GM23338 (cell line): Measurements from ENCODE around the gene SCAF4. TPM values are rescaled to one million over a fixed set of nuclear protein-coding genes. Genes with fewer than 3 reads are reported as not detected.

ENCODE experiments used
- ATAC-seq: fragments of 200-7000 bp; cut with Tn5 transposase; 3 replicates; pipeline ENCODE4 v1.9.1; 2020
- DNase-seq: peaks from one replicate; pipeline ENCODE4 v3.0.0-alpha.2; 2015; ENCODE audit warnings: low spot score
- H2AFZ ChIP-seq: fragments of 200-600 bp; sonication (generic); 2 replicates; pipeline ENCODE4 v1.8.0; 2016; ENCODE audit warnings: antibody characterized with exemption, mild to moderate bottlenecking, moderate library complexity
- H3F3A ChIP-seq: fragments of 200-600 bp; sonication (generic); replicated peaks from 2 replicates; pipeline ENCODE4 v1.8.0; 2017; ENCODE audit warnings: antibody characterized with exemption, mixed run types, low read depth
- H3K27ac ChIP-seq: fragments of 200-600 bp; sonication (generic); 2 replicates; pipeline ENCODE4 v1.6.1; 2016; ENCODE audit warnings: low read depth
- H3K27me3 ChIP-seq: fragments of 200-600 bp; sonication (generic); 2 replicates; pipeline ENCODE4 v1.8.0; 2016; ENCODE audit warnings: mild to moderate bottlenecking, mixed run types, moderate library complexity; ENCODE audit not compliant: insufficient read depth
- H3K36me3 ChIP-seq: fragments of 200-600 bp; sonication (generic); 2 replicates; pipeline ENCODE4 v1.8.0; 2016; ENCODE audit warnings: mild to moderate bottlenecking; ENCODE audit not compliant: insufficient read depth
- H3K4me1 ChIP-seq: fragments of 200-600 bp; sonication (generic); 2 replicates; pipeline ENCODE4 v1.8.0; 2016; ENCODE audit warnings: mild to moderate bottlenecking, moderate library complexity; ENCODE audit not compliant: insufficient read depth
- H3K4me2 ChIP-seq: fragments of 200-600 bp; sonication (generic); 2 replicates; pipeline ENCODE4 v1.7.1; 2017; ENCODE audit warnings: mixed run types
- H3K4me3 ChIP-seq: fragments of 200-600 bp; sonication (generic); 2 replicates; pipeline ENCODE4 v1.6.1; 2016; ENCODE audit warnings: mixed run types
- H3K79me2 ChIP-seq: fragments of 200-600 bp; sonication (generic); replicated peaks from 2 replicates; pipeline ENCODE4 v1.8.0; 2017; ENCODE audit warnings: mild to moderate bottlenecking; ENCODE audit not compliant: insufficient read depth
- H3K9me2 ChIP-seq: fragments of 200-600 bp; sonication (generic); 2 replicates; pipeline ENCODE4 v1.8.0; 2017; ENCODE audit not compliant: insufficient read depth
- H4K20me1 ChIP-seq: fragments of 200-600 bp; sonication (generic); replicated peaks from 2 replicates; pipeline ENCODE4 v1.8.0; 2017; ENCODE audit warnings: mild to moderate bottlenecking; ENCODE audit not compliant: insufficient read depth
- H3K27ac Mint-ChIP-seq: 2 replicates; pipeline ENCODE4 v1.8.0; 2020; ENCODE audit warnings: inconsistent platforms, mild to moderate bottlenecking, moderate library complexity, mixed read lengths
- H3K27me3 Mint-ChIP-seq: 3 replicates; pipeline ENCODE4 v1.8.0; 2022; ENCODE audit warnings: low read depth, mild to moderate bottlenecking, moderate library complexity, mixed read lengths, inconsistent platforms; ENCODE audit not compliant: insufficient read depth, poor library complexity
- H3K36me3 Mint-ChIP-seq: 3 replicates; pipeline ENCODE4 v1.8.0; 2021; ENCODE audit warnings: low read depth, mild to moderate bottlenecking, inconsistent platforms, moderate library complexity, mixed read lengths
- H3K4me1 Mint-ChIP-seq: 3 replicates; pipeline ENCODE4 v1.8.0; 2020; ENCODE audit warnings: mild to moderate bottlenecking, inconsistent platforms, mixed read lengths
- H3K4me3 Mint-ChIP-seq: 3 replicates; pipeline ENCODE4 v1.8.0; 2021; ENCODE audit warnings: moderate library complexity, mild to moderate bottlenecking, inconsistent platforms, mixed read lengths
- H3K9me3 Mint-ChIP-seq: 3 replicates; pipeline ENCODE4 v1.8.0; 2020; ENCODE audit warnings: moderate library complexity, mild to moderate bottlenecking, inconsistent platforms, mixed read lengths
- NANOG ChIP-seq: IDR thresholded peaks from 2 replicates; pipeline ENCODE4 v1.6.1; 2016; ENCODE audit warnings: antibody characterized with exemption, borderline replicate concordance
- POLR2AphosphoS5 ChIP-seq: IDR thresholded peaks from 2 replicates; pipeline ENCODE4 v1.6.1; 2016; ENCODE audit warnings: antibody characterized with exemption, low read depth
- STAT1 ChIP-seq: IDR thresholded peaks from one replicate; pipeline ENCODE4 v1.6.1; 2016; ENCODE audit warnings: antibody characterized with exemption; ENCODE audit not compliant: unreplicated experiment
- polyA plus RNA-seq: library from polyadenylated mRNA; unstranded; fragments of >200 nt; fragmentation: Nextera tagmentation; extraction: Ambion mirVana; gene quantifications from 2 replicates; pipeline ENCODE4 v1.2.1, GENCODE V29; 2016
- total RNA-seq: library from RNA; depleted of rRNA; stranded (reverse); fragments of >200 nt; shearing (Covaris generic); gene quantifications from 2 replicates; pipeline ENCODE4 v1.2.3, GENCODE V29; 2014
- TF ChIP-seq, protein P1 (sequence below): fragments of 250-450 bp; sonication (Bioruptor Pico); IDR thresholded peaks from 2 replicates; pipeline ENCODE4 v1.5.0; 2020; ENCODE audit warnings: mild to moderate bottlenecking, moderate library complexity
- TF ChIP-seq, protein P2 (sequence below): IDR thresholded peaks from one replicate; pipeline ENCODE4 v1.6.1; 2018; ENCODE audit warnings: antibody characterized with exemption; ENCODE audit not compliant: unreplicated experiment
- TF ChIP-seq, protein P3 (sequence below): IDR thresholded peaks from 2 replicates; pipeline ENCODE4 v1.6.1; 2016; ENCODE audit warnings: antibody characterized with exemption

Gene SCAF4
- total and polyA plus RNA-seq, 2 experiments from 2014 or later = 29.7 to 45.8 TPM

DNA sequence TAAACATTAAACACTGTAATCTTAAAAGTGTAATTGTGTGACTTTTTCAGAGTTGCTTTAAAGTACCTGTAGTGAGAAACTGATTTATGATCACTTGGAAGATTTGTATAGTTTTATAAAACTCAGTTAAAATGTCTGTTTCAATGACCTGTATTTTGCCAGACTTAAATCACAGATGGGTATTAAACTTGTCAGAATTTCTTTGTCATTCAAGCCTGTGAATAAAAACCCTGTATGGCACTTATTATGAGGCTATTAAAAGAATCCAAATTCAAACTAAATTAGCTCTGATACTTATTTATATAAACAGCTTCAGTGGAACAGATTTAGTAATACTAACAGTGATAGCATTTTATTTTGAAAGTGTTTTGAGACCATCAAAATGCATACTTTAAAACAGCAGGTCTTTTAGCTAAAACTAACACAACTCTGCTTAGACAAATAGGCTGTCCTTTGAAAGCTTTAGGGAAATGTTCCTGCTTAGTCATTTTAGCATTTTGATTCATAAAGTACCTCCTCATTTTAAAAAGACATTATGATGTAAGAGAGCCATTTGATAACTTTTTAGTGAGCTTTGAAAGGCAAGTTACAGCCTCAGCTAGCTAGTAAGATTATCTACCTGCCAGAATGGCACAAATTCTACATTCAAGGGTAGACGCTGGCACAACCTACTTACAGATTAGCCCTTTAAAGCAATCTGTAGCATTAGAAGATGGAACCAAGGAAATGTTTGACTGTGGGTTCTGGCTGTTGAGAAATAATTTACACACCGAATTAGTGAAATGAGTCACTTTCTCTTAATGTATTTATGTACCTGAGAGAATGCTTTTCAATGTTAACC is 63.0 kb downstream of the SCAF4 start:
- H3K4me1 Mint-ChIP-seq = peaks cover 65% of the 10 kb centered on the region
- TF ChIP-seq, protein P1, sequence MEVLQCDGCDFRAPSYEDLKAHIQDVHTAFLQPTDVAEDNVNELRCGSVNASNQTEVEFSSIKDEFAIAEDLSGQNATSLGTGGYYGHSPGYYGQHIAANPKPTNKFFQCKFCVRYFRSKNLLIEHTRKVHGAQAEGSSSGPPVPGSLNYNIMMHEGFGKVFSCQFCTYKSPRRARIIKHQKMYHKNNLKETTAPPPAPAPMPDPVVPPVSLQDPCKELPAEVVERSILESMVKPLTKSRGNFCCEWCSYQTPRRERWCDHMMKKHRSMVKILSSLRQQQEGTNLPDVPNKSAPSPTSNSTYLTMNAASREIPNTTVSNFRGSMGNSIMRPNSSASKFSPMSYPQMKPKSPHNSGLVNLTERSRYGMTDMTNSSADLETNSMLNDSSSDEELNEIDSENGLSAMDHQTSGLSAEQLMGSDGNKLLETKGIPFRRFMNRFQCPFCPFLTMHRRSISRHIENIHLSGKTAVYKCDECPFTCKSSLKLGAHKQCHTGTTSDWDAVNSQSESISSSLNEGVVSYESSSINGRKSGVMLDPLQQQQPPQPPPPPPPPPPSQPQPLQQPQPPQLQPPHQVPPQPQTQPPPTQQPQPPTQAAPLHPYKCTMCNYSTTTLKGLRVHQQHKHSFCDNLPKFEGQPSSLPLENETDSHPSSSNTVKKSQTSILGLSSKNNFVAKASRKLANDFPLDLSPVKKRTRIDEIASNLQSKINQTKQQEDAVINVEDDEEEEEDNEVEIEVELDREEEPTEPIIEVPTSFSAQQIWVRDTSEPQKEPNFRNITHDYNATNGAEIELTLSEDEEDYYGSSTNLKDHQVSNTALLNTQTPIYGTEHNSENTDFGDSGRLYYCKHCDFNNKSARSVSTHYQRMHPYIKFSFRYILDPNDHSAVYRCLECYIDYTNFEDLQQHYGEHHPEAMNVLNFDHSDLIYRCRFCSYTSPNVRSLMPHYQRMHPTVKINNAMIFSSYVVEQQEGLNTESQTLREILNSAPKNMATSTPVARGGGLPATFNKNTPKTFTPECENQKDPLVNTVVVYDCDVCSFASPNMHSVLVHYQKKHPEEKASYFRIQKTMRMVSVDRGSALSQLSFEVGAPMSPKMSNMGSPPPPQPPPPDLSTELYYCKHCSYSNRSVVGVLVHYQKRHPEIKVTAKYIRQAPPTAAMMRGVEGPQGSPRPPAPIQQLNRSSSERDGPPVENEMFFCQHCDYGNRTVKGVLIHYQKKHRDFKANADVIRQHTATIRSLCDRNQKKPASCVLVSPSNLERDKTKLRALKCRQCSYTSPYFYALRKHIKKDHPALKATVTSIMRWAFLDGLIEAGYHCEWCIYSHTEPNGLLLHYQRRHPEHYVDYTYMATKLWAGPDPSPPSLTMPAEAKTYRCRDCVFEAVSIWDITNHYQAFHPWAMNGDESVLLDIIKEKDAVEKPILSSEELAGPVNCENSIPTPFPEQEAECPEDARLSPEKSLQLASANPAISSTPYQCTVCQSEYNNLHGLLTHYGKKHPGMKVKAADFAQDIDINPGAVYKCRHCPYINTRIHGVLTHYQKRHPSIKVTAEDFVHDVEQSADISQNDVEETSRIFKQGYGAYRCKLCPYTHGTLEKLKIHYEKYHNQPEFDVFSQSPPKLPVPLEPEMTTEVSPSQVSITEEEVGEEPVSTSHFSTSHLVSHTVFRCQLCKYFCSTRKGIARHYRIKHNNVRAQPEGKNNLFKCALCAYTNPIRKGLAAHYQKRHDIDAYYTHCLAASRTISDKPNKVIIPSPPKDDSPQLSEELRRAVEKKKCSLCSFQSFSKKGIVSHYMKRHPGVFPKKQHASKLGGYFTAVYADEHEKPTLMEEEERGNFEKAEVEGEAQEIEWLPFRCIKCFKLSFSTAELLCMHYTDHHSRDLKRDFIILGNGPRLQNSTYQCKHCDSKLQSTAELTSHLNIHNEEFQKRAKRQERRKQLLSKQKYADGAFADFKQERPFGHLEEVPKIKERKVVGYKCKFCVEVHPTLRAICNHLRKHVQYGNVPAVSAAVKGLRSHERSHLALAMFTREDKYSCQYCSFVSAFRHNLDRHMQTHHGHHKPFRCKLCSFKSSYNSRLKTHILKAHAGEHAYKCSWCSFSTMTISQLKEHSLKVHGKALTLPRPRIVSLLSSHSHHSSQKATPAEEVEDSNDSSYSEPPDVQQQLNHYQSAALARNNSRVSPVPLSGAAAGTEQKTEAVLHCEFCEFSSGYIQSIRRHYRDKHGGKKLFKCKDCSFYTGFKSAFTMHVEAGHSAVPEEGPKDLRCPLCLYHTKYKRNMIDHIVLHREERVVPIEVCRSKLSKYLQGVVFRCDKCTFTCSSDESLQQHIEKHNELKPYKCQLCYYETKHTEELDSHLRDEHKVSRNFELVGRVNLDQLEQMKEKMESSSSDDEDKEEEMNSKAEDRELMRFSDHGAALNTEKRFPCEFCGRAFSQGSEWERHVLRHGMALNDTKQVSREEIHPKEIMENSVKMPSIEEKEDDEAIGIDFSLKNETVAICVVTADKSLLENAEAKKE (CRISPR knock-in tag) = no peak
- TF ChIP-seq STAT1 (no peak), POLR2AphosphoS5 (no peak), NANOG (no peak)
- TF ChIP-seq, protein P2, sequence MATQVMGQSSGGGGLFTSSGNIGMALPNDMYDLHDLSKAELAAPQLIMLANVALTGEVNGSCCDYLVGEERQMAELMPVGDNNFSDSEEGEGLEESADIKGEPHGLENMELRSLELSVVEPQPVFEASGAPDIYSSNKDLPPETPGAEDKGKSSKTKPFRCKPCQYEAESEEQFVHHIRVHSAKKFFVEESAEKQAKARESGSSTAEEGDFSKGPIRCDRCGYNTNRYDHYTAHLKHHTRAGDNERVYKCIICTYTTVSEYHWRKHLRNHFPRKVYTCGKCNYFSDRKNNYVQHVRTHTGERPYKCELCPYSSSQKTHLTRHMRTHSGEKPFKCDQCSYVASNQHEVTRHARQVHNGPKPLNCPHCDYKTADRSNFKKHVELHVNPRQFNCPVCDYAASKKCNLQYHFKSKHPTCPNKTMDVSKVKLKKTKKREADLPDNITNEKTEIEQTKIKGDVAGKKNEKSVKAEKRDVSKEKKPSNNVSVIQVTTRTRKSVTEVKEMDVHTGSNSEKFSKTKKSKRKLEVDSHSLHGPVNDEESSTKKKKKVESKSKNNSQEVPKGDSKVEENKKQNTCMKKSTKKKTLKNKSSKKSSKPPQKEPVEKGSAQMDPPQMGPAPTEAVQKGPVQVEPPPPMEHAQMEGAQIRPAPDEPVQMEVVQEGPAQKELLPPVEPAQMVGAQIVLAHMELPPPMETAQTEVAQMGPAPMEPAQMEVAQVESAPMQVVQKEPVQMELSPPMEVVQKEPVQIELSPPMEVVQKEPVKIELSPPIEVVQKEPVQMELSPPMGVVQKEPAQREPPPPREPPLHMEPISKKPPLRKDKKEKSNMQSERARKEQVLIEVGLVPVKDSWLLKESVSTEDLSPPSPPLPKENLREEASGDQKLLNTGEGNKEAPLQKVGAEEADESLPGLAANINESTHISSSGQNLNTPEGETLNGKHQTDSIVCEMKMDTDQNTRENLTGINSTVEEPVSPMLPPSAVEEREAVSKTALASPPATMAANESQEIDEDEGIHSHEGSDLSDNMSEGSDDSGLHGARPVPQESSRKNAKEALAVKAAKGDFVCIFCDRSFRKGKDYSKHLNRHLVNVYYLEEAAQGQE = no peak
- TF ChIP-seq, protein P3, sequence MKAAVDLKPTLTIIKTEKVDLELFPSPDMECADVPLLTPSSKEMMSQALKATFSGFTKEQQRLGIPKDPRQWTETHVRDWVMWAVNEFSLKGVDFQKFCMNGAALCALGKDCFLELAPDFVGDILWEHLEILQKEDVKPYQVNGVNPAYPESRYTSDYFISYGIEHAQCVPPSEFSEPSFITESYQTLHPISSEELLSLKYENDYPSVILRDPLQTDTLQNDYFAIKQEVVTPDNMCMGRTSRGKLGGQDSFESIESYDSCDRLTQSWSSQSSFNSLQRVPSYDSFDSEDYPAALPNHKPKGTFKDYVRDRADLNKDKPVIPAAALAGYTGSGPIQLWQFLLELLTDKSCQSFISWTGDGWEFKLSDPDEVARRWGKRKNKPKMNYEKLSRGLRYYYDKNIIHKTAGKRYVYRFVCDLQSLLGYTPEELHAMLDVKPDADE = no peak
- no peak overlapping the region for H3K4me2 ChIP-seq

More for the DNA sequence above, 63.0 kb downstream of the SCAF4 start:
- DNase-seq = no peak
- Mint-ChIP-seq H3K27me3 (peaks cover 4% of the 10 kb centered on the region), H3K27ac (peak overlapping the region; percentile 28), H3K36me3 (peaks cover 50% of the 10 kb centered on the region), H3K9me3 (no peaks in the 10 kb centered on the region), H3K4me3 (no peak overlapping the region; the same call in 2 of the 3 replicates)
- Histone ChIP-seq H3K27ac (peak overlapping the region; percentile 13; the same call in 1 of the 2 replicates), H3F3A (no peaks in the 10 kb centered on the region), H3K4me3 (no peak overlapping the region), H3K79me2 (peaks cover 23% of the 10 kb centered on the region), H2AFZ (no peak overlapping the region), H3K9me2 (no peaks in the 10 kb centered on the region), H3K27me3 (no peaks in the 10 kb centered on the region), H3K36me3 (peaks cover 20% of the 10 kb centered on the region; the same call in 1 of the 2 replicates), H3K4me1 (peaks cover 27% of the 10 kb centered on the region), H4K20me1 (peaks cover 12% of the 10 kb centered on the region; the same call in 1 of the 2 replicates)
- no peak for ATAC-seq
